ENCODE measurements around the gene FGD4. TPM values are rescaled to one million over a fixed set of nuclear protein-coding genes. Genes with fewer than 3 reads are reported as not detected.

FGD4 gene
- total and polyA plus RNA-seq, 2 of the 4 experiments (the other 2 are of a cell fraction), result 2.1 to 8.8 TPM

DNA sequence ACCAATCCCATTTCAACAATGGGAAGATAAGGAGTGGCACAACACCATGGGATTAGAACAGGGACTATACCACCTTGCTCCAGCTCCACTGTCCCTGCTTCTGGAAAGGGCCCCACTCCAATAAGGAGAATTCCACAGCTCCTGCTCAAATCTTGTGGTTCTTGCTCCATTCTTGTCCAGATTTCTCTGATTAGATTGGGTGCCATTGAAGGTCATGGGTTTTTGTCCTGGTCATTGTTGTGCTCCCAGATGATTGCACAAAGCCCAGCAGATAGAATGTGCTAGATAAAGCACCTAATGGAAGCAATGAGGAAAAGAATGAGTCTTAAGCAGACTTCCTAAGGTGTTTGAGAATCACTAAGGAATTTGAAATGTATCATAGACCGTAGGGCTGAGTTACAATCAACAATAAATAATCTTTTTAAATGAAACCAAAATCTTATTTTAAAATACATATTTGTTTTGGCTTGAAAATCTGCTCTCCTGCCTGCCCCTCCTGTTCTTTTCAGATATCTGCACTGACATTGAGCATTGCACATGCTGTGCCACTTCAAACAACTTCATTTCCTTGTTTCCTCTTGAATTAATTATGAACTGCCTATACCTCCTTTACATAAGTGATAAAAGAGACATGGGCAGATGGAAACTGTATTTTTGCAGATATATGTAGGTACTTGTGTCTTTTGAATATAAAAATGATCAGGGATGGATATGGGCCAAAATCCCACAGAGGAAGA is 115.9 kb downstream of the FGD4 start:
- Histone ChIP-seq H3K9me1 (ENCODE audit: insufficient read depth, low read length) (0 out of 2 replicates have a peak, but pooled peaks cover 2% of the 10 kb centered on the region), H4K5ac (ENCODE audit: low read depth, low read length) (no peak overlapping the region), H3K27me3 (ENCODE audit: control insufficient read depth, insufficient read depth, low read length) (peaks cover 6% of the 10 kb centered on the region), H3K4me3 (ENCODE audit: insufficient read depth, low read depth, low read length) (no peak overlapping the region), H3K14ac (replicated peaks; ENCODE audit: low read depth, low read length) (no peak overlapping the region; the same call in 1 of the 2 replicates), H4K20me1 (ENCODE audit: insufficient read depth, low read length) (no peaks in the 10 kb centered on the region), H3K4me1 (ENCODE audit: control insufficient read depth, insufficient read depth, low read length) (no peaks in the 10 kb centered on the region), H4K8ac (ENCODE audit: low read depth in 2 of 2, low read length in 2 of 2) (no peak overlapping the region), H3K18ac (ENCODE audit: low read depth, low read length) (no peak overlapping the region), H4K91ac (ENCODE audit: insufficient read depth, low read depth, low read length) (no peak overlapping the region), H2BK15ac (ENCODE audit: low read depth, low read length) (no peak overlapping the region), H3K9me3 (ENCODE audit: control insufficient read depth, insufficient read depth, low read length) (no peaks in the 10 kb centered on the region), H3K56ac (ENCODE audit: extremely low read depth, insufficient read depth, low read length) (no peak overlapping the region), H3K4me2 (ENCODE audit: low read depth, low read length) (no peak overlapping the region), H3K36me3 (ENCODE audit: control insufficient read depth, insufficient read depth, low read length) (no peaks in the 10 kb centered on the region), H2BK20ac (ENCODE audit: low read depth, low read length) (no peak overlapping the region), H3K23ac (ENCODE audit: low read depth, low read length) (no peak overlapping the region), H2AK5ac (ENCODE audit: low read depth, low read length) (no peak overlapping the region), H3K79me1 (ENCODE audit: low read depth in 1 of 2, low read length in 2 of 2) (no peaks in the 10 kb centered on the region), H3K4ac (ENCODE audit: low read depth, low read length) (no peak overlapping the region), H3K27ac (ENCODE audit: insufficient read depth, low read length) (no peak overlapping the region), H2BK120ac (ENCODE audit: low read depth, low read length) (no peak overlapping the region), H2BK5ac (ENCODE audit: low read depth, low read length, poor library complexity, severe bottlenecking) (no peak overlapping the region), H2AFZ (replicated peaks; ENCODE audit: low read length, poor library complexity) (no peak overlapping the region), H3K9ac (ENCODE audit: low read depth, low read length) (no peak overlapping the region), H2AK9ac (replicated peaks; ENCODE audit: low read depth, low read length, poor library complexity) (no peak overlapping the region)
- DNase-seq (no peak), ATAC-seq (ENCODE audit: low read depth) (no peak)
- no peak for TF ChIP-seq FOS (IDR thresholded peaks at IDR 0.05; ENCODE audit: low read depth, low read length)
- no peak for TF ChIP-seq CEBPB (IDR thresholded peaks at IDR 0.05; ENCODE audit: low read depth, low read length)
- TF ChIP-seq CHD1 (IDR thresholded peaks at IDR 0.05; ENCODE audit: low read depth, low read length), result no peak
- WGBS, 2 experiments (ENCODE audit: extremely low coverage in 2 of 2, insufficient read length in 1 of 2), result no CpG with 5 or more reads among the region's 1 CpG
- intact Hi-C loops (cut with micrococcal nuclease) (no loop called here), in situ Hi-C loops (cut with MboI; ENCODE audit: low sequenced_read_pairs) (no loop called here), dilution Hi-C loops (cut with HindIII; ENCODE audit: low sequenced_read_pairs, unreplicated experiment) (no loop called here)
- no TSS peak for BruUV-seq (replicated peaks)
- CTCF ChIA-PET, result no interaction called here
- POLR2A ChIA-PET (ENCODE audit: unreplicated experiment), result interaction anchor here (0.6 kb wide), 1 partner anchor 20 kb away, joined by 3 read pairs; no protein-coding TSS in a partner anchor

Measured in IMR-90 (cell line).